ENCODE data around the gene SKOR2. TPM values are rescaled to one million over a fixed set of nuclear protein-coding genes. Genes with fewer than 3 reads are reported as not detected.

The SKOR2 gene
- total and polyA plus RNA-seq, 2 of the 13 experiments (the other 11 are each of a cell fraction or from before 2014, with no cell fraction given), result not detected

- Histone ChIP-seq H2AFZ (ENCODE audit: low read length) (no peak overlapping the region), H4K20me1 (ENCODE audit: insufficient read depth, low read length) (no peaks in the 10 kb centered on the region), H3K27ac (ENCODE audit: extremely low read length, insufficient read depth, low read length) (no peak overlapping the region), H3K9ac (ENCODE audit: insufficient read depth, low read depth, low read length) (no peak overlapping the region), H3K9me3 (ENCODE audit: low read length) (no peaks in the 10 kb centered on the region), H3K4me1 (ENCODE audit: insufficient read depth, low read length) (no peaks in the 10 kb centered on the region), H3K4me2 (ENCODE audit: low read depth, low read length) (no peak overlapping the region), H3K79me2 (ENCODE audit: insufficient read depth, low read length) (no peaks in the 10 kb centered on the region), H3K36me3 (replicated peaks in 1 of 2; ENCODE audit: control insufficient read depth in 1 of 2, insufficient read depth in 2 of 2, low read length in 2 of 2) (no peaks in the 10 kb centered on the region), H3K27me3 (ENCODE audit: control insufficient read depth in 1 of 2, insufficient read depth in 2 of 2, low read length in 2 of 2) (peaks cover 0 to 10% of the 10 kb centered on the region in 2 experiments; a peak in 1 of 5 replicates), H3K4me3 (replicated peaks in 1 of 3; ENCODE audit: insufficient read depth in 1 of 3, low read depth in 2 of 3, low read length in 3 of 3) (no peak overlapping the region)
- in situ Hi-C loops (cut with HindIII; ENCODE audit: extremely low pct_ligation_motif_present, low pct_unique_long_range_greater_than_20kb), result no loop called here
- BruUV-seq (replicated peaks), result no TSS peak
- ATAC-seq (peak; percentile 81), FAIRE-seq (no peak), DNase-seq (ENCODE audit: low spot score) (peak; percentile 32)
- intact Hi-C loops (cut with micrococcal nuclease; ENCODE audit: unreplicated experiment), result no loop called here
- WGBS (ENCODE audit: low lambda C conversion rate), result 47% methylated on average over 2 of the region's 2 CpGs
- POLR2A ChIA-PET, result no interaction called here
- CTCF ChIA-PET (ENCODE audit: low intra/inter-chr PET ratio, low total read pairs), result no interaction called here
- TF ChIP-seq DZIP1 (CRISPR knock-in tag; IDR thresholded peaks at IDR 0.05) (no peak), LCORL (IDR thresholded peaks at IDR 0.05) (no peak), LCORL (CRISPR knock-in tag; IDR thresholded peaks at IDR 0.05) (no peak), ZNF589 (CRISPR knock-in tag; conservative IDR thresholded peaks at IDR 0.05) (no peak), SAFB2 (CRISPR knock-in tag; IDR thresholded peaks at IDR 0.05; ENCODE audit: borderline replicate concordance, low read depth) (no peak), FOSL2 (CRISPR knock-in tag; IDR thresholded peaks at IDR 0.05) (peak; percentile 69), ZNF710 (CRISPR knock-in tag; IDR thresholded peaks at IDR 0.05; ENCODE audit: borderline replicate concordance) (no peak), HCFC1 (IDR thresholded peaks at IDR 0.05; ENCODE audit: low read depth, low read length) (no peak), ARHGAP35 (CRISPR knock-in tag; IDR thresholded peaks at IDR 0.05; ENCODE audit: borderline replicate concordance) (no peak), BRF2 (CRISPR knock-in tag; IDR thresholded peaks at IDR 0.05) (no peak), ZNF607 (CRISPR knock-in tag; IDR thresholded peaks at IDR 0.05; ENCODE audit: borderline replicate concordance) (no peak)
- TF ChIP-seq, protein P1, sequence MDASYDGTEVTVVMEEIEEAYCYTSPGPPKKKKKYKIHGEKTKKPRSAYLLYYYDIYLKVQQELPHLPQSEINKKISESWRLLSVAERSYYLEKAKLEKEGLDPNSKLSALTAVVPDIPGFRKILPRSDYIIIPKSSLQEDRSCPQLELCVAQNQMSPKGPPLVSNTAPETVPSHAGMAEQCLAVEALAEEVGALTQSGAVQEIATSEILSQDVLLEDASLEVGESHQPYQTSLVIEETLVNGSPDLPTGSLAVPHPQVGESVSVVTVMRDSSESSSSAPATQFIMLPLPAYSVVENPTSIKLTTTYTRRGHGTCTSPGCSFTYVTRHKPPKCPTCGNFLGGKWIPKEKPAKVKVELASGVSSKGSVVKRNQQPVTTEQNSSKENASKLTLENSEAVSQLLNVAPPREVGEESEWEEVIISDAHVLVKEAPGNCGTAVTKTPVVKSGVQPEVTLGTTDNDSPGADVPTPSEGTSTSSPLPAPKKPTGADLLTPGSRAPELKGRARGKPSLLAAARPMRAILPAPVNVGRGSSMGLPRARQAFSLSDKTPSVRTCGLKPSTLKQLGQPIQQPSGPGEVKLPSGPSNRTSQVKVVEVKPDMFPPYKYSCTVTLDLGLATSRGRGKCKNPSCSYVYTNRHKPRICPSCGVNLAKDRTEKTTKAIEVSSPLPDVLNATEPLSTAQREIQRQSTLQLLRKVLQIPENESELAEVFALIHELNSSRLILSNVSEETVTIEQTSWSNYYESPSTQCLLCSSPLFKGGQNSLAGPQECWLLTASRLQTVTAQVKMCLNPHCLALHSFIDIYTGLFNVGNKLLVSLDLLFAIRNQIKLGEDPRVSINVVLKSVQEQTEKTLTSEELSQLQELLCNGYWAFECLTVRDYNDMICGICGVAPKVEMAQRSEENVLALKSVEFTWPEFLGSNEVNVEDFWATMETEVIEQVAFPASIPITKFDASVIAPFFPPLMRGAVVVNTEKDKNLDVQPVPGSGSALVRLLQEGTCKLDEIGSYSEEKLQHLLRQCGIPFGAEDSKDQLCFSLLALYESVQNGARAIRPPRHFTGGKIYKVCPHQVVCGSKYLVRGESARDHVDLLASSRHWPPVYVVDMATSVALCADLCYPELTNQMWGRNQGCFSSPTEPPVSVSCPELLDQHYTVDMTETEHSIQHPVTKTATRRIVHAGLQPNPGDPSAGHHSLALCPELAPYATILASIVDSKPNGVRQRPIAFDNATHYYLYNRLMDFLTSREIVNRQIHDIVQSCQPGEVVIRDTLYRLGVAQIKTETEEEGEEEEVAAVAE (CRISPR knock-in tag; IDR thresholded peaks at IDR 0.05; ENCODE audit: borderline replicate concordance), result no peak
- TF ChIP-seq, protein P2, sequence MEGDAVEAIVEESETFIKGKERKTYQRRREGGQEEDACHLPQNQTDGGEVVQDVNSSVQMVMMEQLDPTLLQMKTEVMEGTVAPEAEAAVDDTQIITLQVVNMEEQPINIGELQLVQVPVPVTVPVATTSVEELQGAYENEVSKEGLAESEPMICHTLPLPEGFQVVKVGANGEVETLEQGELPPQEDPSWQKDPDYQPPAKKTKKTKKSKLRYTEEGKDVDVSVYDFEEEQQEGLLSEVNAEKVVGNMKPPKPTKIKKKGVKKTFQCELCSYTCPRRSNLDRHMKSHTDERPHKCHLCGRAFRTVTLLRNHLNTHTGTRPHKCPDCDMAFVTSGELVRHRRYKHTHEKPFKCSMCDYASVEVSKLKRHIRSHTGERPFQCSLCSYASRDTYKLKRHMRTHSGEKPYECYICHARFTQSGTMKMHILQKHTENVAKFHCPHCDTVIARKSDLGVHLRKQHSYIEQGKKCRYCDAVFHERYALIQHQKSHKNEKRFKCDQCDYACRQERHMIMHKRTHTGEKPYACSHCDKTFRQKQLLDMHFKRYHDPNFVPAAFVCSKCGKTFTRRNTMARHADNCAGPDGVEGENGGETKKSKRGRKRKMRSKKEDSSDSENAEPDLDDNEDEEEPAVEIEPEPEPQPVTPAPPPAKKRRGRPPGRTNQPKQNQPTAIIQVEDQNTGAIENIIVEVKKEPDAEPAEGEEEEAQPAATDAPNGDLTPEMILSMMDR (CRISPR knock-in tag; IDR thresholded peaks at IDR 0.05), result peak; percentile 27
Measured at GRCh38 chr18:47191961-47192360, 59.5 kb downstream of the SKOR2 start.

Data from HepG2 (cell line).